CD4-positive, alpha-beta T cell (primary cell): ENCODE results near the gene GADL1. TPM values are rescaled to one million over a fixed set of nuclear protein-coding genes. Genes with fewer than 3 reads are reported as not detected.

Experiments used
- ATAC-seq: fragments of 200-7000 bp; cut with Tn5 transposase; one replicate; pipeline ENCODE4 v1.10.0; 2022; ENCODE audit warnings: mild to moderate bottlenecking; ENCODE audit not compliant: poor library complexity
- CTCF ChIA-PET: fragments of 350-600 bp; sonication (Branson Sonifier 250); formaldehyde crosslinking; loops from one replicate; lab custom pipeline; 2021; ENCODE audit warnings: antibody characterized with exemption, inconsistent platforms; lab: Charles Lee
- POLR2A ChIA-PET: fragments of 350-600 bp; sonication (Branson Sonifier 250); formaldehyde crosslinking; loops from one replicate; lab custom pipeline; 2021; ENCODE audit warnings: antibody characterized with exemption, inconsistent platforms; lab: Charles Lee
- DNase-seq, 14 experiments: peaks; one replicate each; pipeline ENCODE4 v3.0.0-alpha.2; 2013 to 2020; ENCODE audit warnings: mixed read lengths in 2 of 14
- H3K27ac ChIP-seq, 2 donors: one replicate each; pipeline versions ENCODE4 v1.5.1 to v1.7.0; 2013; ENCODE audit warnings: low read length in 2 of 2, low read depth in 1 of 2, mild to moderate bottlenecking in 1 of 2
- H3K27me3 ChIP-seq, 2 experiments: 1 replicate in 1 of 2; 2 replicates in 1 of 2; pipeline versions ENCODE4 v1.6.1 to v1.7.0; 2013; ENCODE audit warnings: low read length in 2 of 2, control low read depth in 1 of 2, mild to moderate bottlenecking in 1 of 2, moderate library complexity in 1 of 2; ENCODE audit not compliant: insufficient read depth in 2 of 2, control insufficient read depth in 1 of 2
- H3K36me3 ChIP-seq: one replicate; pipeline ENCODE4 v1.6.1; 2013; ENCODE audit warnings: low read length, control low read depth; ENCODE audit not compliant: insufficient read depth
- H3K4me1 ChIP-seq: one replicate; pipeline ENCODE4 v1.6.1; 2013; ENCODE audit warnings: low read length, control low read depth; ENCODE audit not compliant: insufficient read depth
- H3K4me3 ChIP-seq: one replicate; pipeline ENCODE4 v1.5.1; 2013; ENCODE audit warnings: mild to moderate bottlenecking, low read length, moderate library complexity
- H3K9me3 ChIP-seq, 2 experiments: 1 replicate in 1 of 2; 2 replicates in 1 of 2; pipeline versions ENCODE4 v1.6.1 to v1.7.0; 2013; ENCODE audit warnings: low read length in 2 of 2, mild to moderate bottlenecking in 2 of 2, control low read depth in 1 of 2, moderate library complexity in 1 of 2; ENCODE audit not compliant: control insufficient read depth in 1 of 2, insufficient read depth in 1 of 2
- H3K27ac Mint-ChIP-seq: one replicate; pipeline ENCODE4 v1.8.0; 2020; ENCODE audit warnings: mixed read lengths
- H3K27me3 Mint-ChIP-seq: one replicate; pipeline ENCODE4 v1.8.0; 2021; ENCODE audit warnings: mixed read lengths
- H3K36me3 Mint-ChIP-seq: one replicate; pipeline ENCODE4 v1.8.0; 2021; ENCODE audit warnings: low read depth, mixed read lengths
- H3K4me1 Mint-ChIP-seq: one replicate; pipeline ENCODE4 v1.8.0; 2021; ENCODE audit warnings: low read depth, mixed read lengths
- H3K4me3 Mint-ChIP-seq: one replicate; pipeline ENCODE4 v1.8.0; 2020; ENCODE audit warnings: mild to moderate bottlenecking, mixed read lengths
- H3K9me3 Mint-ChIP-seq: one replicate; pipeline ENCODE4 v1.8.0; 2020; ENCODE audit warnings: mixed read lengths
- intact Hi-C, 2 experiments: fragments of 100-400 bp; cut with DNase I in 1 of 2; cut with micrococcal nuclease in 1 of 2; formaldehyde crosslinking; loops; one replicate each; pipeline versions ENCODE4 v1.15.1 to v1.9.0; 2023 to 2025; cut with DNase I, micrococcal nuclease
- total RNA-seq, 174 experiments: library from RNA in 2 of 174; stranded (reverse) in 2 of 174; gene quantifications; one replicate each; pipeline ENCODE4 v1.2.3 and lab custom pipeline; 2021 to 2026
- TF ChIP-seq, protein P1 (sequence below): fragments of 200-600 bp; IDR thresholded peaks from one replicate; pipeline ENCODE4 v1.8.0; 2022; ENCODE audit warnings: antibody characterized with exemption, mild to moderate bottlenecking

The GADL1 gene
- total RNA-seq, 2 experiments from 2014 or later = not detected

DNA sequence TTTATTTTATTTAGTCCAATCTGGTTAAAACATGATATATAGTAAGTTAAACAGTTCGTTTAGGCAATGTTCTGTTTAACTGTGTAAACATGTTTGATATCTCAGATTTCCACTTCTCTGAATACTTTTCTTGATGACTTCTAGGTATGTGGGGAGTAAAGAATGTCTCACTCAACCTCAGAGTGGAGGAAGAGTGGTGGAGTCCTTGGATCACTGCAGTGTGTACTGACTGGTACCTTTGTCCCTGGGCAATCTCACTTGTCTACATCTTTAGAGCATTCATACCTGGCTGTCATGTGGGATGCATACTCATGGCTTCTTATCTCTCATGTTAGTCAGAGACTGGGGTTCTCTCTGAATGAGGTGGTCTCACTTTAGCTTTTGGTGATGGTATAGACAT is 15.6 kb downstream of the GADL1 start:
- no peak overlapping the region for H3K4me3 Mint-ChIP-seq
- TF ChIP-seq, protein P1, sequence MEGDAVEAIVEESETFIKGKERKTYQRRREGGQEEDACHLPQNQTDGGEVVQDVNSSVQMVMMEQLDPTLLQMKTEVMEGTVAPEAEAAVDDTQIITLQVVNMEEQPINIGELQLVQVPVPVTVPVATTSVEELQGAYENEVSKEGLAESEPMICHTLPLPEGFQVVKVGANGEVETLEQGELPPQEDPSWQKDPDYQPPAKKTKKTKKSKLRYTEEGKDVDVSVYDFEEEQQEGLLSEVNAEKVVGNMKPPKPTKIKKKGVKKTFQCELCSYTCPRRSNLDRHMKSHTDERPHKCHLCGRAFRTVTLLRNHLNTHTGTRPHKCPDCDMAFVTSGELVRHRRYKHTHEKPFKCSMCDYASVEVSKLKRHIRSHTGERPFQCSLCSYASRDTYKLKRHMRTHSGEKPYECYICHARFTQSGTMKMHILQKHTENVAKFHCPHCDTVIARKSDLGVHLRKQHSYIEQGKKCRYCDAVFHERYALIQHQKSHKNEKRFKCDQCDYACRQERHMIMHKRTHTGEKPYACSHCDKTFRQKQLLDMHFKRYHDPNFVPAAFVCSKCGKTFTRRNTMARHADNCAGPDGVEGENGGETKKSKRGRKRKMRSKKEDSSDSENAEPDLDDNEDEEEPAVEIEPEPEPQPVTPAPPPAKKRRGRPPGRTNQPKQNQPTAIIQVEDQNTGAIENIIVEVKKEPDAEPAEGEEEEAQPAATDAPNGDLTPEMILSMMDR = no peak
- DNase-seq (no peak), ATAC-seq (no peak)
- no peak overlapping the region for H3K27ac ChIP-seq
- H3K9me3 Mint-ChIP-seq = peaks cover 2% of the 10 kb centered on the region
- H3K4me3 ChIP-seq = no peak overlapping the region
- no peaks in the 10 kb centered on the region for H3K36me3 ChIP-seq
- no peaks in the 10 kb centered on the region for H3K4me1 ChIP-seq
- peaks cover 0 to 4% of the 10 kb centered on the region in 2 experiments for H3K9me3 ChIP-seq
- peaks cover 0 to 1% of the 10 kb centered on the region in 2 experiments for H3K27me3 ChIP-seq
- H3K4me1 Mint-ChIP-seq = no peaks in the 10 kb centered on the region
- no peak overlapping the region for H3K27ac Mint-ChIP-seq
- ChIA-PET POLR2A (no interaction called here), CTCF (no interaction called here)
- H3K36me3 Mint-ChIP-seq = no peaks in the 10 kb centered on the region
- intact Hi-C loops = no loop called here
- peaks cover 5% of the 10 kb centered on the region for H3K27me3 Mint-ChIP-seq

DNA sequence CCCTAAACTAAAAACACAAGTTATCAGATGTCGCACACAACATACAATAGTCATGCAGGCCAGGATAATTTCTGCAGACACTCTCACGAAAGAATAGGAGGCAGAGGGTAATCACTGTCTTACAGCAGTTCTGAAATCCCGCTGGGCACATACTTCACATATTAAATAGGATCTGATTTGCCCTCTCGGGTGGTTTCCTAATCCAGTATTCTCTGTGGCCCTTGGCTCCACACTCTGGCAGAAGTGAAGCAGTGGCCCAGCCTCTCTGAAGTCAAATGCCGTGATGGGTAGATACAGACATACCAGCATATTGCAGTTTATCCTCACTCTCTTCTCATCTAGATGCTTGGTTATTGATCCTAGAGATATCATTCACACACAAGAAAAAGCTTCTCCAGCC is 19.0 kb downstream of the GADL1 start:
- no peak overlapping the region for H3K4me3 Mint-ChIP-seq
- CTCF ChIA-PET = no interaction called here

DNA sequence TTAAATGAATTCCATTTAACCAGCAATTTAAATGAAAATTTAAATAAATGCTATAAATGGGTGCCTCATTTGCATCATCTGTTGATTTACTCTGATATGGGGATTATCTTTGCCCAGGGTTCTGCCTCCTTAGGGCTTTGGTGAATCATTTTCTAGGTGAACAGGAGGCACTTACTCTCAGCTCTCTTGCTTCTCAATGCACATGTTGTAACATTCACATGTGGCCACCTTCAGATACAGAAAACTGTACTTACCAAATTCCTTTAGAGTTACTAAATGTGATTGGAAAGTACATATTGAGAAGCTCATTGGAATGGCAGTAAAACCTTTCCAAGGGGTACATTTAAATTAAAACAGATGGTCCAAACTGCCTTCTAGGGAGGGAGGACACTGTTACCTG is 20.8 kb downstream of the GADL1 start:
- Mint-ChIP-seq H3K4me1 (no peaks in the 10 kb centered on the region), H3K9me3 (no peaks in the 10 kb centered on the region), H3K4me3 (no peak overlapping the region), H3K36me3 (no peaks in the 10 kb centered on the region), H3K27ac (no peak overlapping the region), H3K27me3 (no peaks in the 10 kb centered on the region)
- Histone ChIP-seq H3K4me1 (no peaks in the 10 kb centered on the region), H3K4me3 (no peak overlapping the region), H3K27me3 (no peaks in the 10 kb centered on the region), H3K36me3 (no peaks in the 10 kb centered on the region), H3K27ac (no peak overlapping the region), H3K9me3 (no peaks in the 10 kb centered on the region)
- DNase-seq (no peak), ATAC-seq (no peak)
- POLR2A ChIA-PET = no interaction called here
- TF ChIP-seq, protein P1 = no peak
- CTCF ChIA-PET = no interaction called here
- intact Hi-C loops = no loop called here

More for the DNA sequence above, 19.0 kb downstream of the GADL1 start:
- POLR2A ChIA-PET = no interaction called here
- no peaks in the 10 kb centered on the region for H3K9me3 Mint-ChIP-seq
- TF ChIP-seq, protein P1 = no peak
- DNase-seq = no peak
- no peaks in the 10 kb centered on the region for H3K4me1 Mint-ChIP-seq
- Histone ChIP-seq H3K4me3 (no peak overlapping the region), H3K36me3 (no peaks in the 10 kb centered on the region), H3K27ac (no peak overlapping the region), H3K27me3 (no peaks in the 10 kb centered on the region), H3K9me3 (peaks cover 0 to 3% of the 10 kb centered on the region in 2 experiments), H3K4me1 (no peaks in the 10 kb centered on the region)
- no peak overlapping the region for H3K27ac Mint-ChIP-seq
- ATAC-seq = no peak
- intact Hi-C loops = no loop called here
- H3K27me3 Mint-ChIP-seq = no peaks in the 10 kb centered on the region
- no peaks in the 10 kb centered on the region for H3K36me3 Mint-ChIP-seq
